ENCODE measurements around the gene EFL1.
A peak's percentile ranks its signal among the peaks of the same experiment; 100 is the strongest.

Gene EFL1

DNA sequence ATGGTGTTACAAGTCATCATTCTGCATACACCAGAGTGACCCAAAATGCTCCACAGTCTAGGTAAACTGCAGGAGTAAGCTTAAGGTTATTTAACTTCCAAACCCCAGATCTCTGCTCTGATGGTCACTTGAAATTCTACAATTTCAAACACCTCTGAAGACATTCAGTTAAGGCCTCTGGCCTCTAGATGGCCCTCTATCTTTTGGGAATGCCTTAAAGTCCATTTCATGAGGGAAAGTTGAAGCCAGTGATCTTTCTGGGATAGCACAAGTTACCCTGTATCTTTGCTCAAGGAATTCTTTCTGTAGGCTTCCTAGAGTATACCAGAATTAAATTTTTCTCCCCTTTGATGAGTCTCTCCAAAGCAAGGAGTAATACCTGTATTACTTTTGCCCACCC is 18.7 kb upstream of the EFL1 start:
- TF ChIP-seq CTCF (IDR thresholded peaks at IDR 0.05) = peak; percentile 40; the same call in 1 of the 2 replicates

DNA sequence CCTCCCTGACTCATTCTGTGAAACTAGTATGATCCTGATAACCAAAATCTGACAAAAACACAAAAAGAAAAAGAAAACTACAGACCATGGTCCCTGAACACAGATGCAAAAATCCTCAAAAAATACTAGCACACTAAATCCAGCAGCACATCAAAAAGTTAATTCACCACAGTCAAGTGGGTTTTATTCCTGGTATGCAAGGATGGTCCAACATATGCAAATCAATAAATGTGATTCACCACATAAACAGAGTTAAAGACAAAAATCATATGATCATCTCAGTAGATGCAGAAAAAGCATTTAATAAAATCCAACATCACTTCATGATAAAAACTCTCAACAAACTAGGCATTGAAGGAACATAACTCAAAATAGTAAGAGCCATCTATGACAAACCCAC is 12.9 kb upstream of the EFL1 start:
- no peak for TF ChIP-seq CTCF (IDR thresholded peaks at IDR 0.05)

GRCh38 chr15:82272154-82272553 is 9.6 kb upstream of the EFL1 start:
- TF ChIP-seq CTCF (IDR thresholded peaks at IDR 0.05) = no peak

DNA sequence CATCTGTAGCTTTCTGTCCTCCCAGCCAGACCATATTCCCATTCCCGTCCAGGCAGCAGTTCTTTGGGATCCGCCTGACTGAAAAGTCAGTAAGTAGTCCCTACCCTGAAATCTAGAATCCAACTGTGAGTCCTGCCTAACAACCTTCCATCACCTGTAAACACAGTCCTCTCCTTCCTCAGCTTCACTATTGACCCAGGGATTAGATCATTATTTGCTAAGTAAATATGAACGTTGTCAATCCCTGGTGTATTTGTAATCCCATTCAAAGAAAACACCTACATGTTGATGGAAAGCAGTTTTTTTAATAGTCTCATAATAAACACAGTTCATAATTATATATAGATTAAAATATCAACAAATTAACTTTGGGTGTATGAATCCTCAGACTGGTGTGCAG is 816 bp upstream of the EFL1 start:
- TF ChIP-seq CTCF (IDR thresholded peaks at IDR 0.05) = no peak

DNA sequence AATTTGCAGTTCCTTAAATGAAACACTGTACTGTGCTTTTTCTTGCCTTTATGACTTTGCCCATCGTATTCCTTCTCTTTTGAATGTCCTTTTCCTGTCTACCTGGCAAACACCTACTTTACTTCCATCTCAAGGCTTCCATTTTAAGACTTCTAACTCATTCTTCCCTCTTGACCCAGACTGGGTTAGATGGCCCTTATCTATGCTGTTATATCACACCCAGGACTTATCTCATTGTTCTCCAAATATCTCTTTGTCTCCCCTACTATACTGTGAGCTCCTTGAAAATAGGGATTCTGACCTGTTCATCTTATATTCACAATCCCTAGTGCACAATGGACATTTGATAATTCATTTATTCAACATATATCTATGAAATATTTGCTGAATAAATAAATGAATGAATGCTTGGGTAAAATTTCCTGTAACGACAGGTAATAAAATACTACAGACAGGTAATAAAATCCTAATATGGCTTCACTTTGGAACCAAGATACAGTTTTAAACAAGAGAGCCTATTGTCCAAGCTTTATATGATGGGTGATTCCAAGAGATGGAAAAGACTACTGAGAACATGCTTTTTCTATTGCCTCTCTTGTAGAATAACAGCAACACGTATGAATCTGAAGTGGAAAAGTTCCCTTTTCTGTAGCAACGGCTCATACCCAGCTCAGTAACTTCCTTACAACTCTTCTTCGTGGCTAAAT is 22.7 kb downstream of the EFL1 start:
- TF ChIP-seq CTCF (IDR thresholded peaks at IDR 0.05) = no peak

DNA sequence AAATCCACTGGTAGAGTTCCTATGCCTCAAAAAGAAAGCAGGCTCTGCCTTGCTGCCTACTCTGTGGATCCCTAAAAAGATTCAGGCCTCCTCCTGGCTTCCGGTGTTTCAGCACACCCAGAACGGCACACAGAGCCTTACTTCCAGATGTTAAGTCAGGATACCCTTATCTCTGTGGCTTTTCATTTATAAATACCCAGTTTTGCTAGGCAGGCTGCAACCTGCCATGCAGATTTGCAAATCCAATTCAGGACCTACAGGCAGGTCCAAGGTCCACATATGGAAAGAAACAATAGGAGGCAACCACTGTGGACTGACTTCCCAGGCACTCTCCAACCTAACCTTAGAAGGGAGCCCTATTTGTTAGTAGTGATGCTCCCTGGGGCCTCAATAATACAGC is 30.7 kb downstream of the EFL1 start:
- TF ChIP-seq CTCF (IDR thresholded peaks at IDR 0.05) = no peak

- TF ChIP-seq CTCF (IDR thresholded peaks at IDR 0.05) = no peak
Measured at GRCh38 chr15:82231233-82231632, 31.3 kb downstream of the EFL1 start.

GRCh38 chr15:82228750-82229149 is 33.8 kb downstream of the EFL1 start:
- no peak for TF ChIP-seq CTCF (IDR thresholded peaks at IDR 0.05)

Measured in LNCAP (cell line).